ENCODE results near the gene OR6J1. TPM values are rescaled to one million over a fixed set of nuclear protein-coding genes. Genes with fewer than 3 reads are reported as not detected.

Gene OR6J1
- total and polyA plus RNA-seq, 2 of the 13 experiments (the other 11 are each of a cell fraction or from before 2014, with no cell fraction given) = not detected

- peaks cover 9% of the 10 kb centered on the region for H3K4me1 ChIP-seq (ENCODE audit: insufficient read depth, low read length)
- FAIRE-seq (no peak), DNase-seq (ENCODE audit: low spot score) (peak; percentile 70), ATAC-seq (peak; percentile 22; the same call in 1 of the 3 replicates)
- H4K20me1 ChIP-seq (ENCODE audit: insufficient read depth, low read length) = 0 out of 2 replicates have a peak, but pooled peaks cover 4% of the 10 kb centered on the region
- H3K9ac ChIP-seq (ENCODE audit: insufficient read depth, low read depth, low read length) = no peak overlapping the region
- WGBS (ENCODE audit: low lambda C conversion rate) = 80% methylated on average over 6 of the region's 6 CpGs
- H3K27me3 ChIP-seq (ENCODE audit: control insufficient read depth in 1 of 2, insufficient read depth in 2 of 2, low read length in 2 of 2) = no peaks in the 10 kb centered on the region
- H3K36me3 ChIP-seq (replicated peaks in 1 of 2; ENCODE audit: control insufficient read depth in 1 of 2, insufficient read depth in 2 of 2, low read length in 2 of 2) = peaks cover 37 to 84% of the 10 kb centered on the region in 2 experiments
- POLR2A ChIA-PET = interaction anchor here (0.8 to 2.3 kb wide), 4 partner anchors 8 to 160 kb away, joined by 3 to 12 read pairs (median 4); partner anchors contain the start of genes ABHD4, DAD1 and OXA1L
- no peak overlapping the region for H3K4me3 ChIP-seq (replicated peaks in 1 of 3; ENCODE audit: insufficient read depth in 1 of 3, low read depth in 2 of 3, low read length in 3 of 3)
- in situ Hi-C loops (cut with HindIII; ENCODE audit: extremely low pct_ligation_motif_present, low pct_unique_long_range_greater_than_20kb) (no loop called here), intact Hi-C loops (cut with micrococcal nuclease; ENCODE audit: unreplicated experiment) (no loop called here)
- CTCF ChIA-PET (ENCODE audit: low intra/inter-chr PET ratio, low total read pairs) = interaction anchor here (1.5 kb wide), 1 partner anchor 9 kb away, joined by 3 read pairs; the partner anchor contains the start of gene ABHD4
- H3K4me2 ChIP-seq (ENCODE audit: low read depth, low read length) = no peak overlapping the region
- H3K9me3 ChIP-seq (ENCODE audit: low read length) = no peaks in the 10 kb centered on the region
- BruUV-seq (replicated peaks) = no TSS peak
- no peaks in the 10 kb centered on the region for H3K79me2 ChIP-seq (ENCODE audit: insufficient read depth, low read length)
- no peak overlapping the region for H2AFZ ChIP-seq (ENCODE audit: low read length)
- H3K27ac ChIP-seq (ENCODE audit: extremely low read length, insufficient read depth, low read length) = no peak overlapping the region
- TF ChIP-seq ZBTB7B (CRISPR knock-in tag; IDR thresholded peaks at IDR 0.05) (no peak), ZSCAN29 (CRISPR knock-in tag; conservative IDR thresholded peaks at IDR 0.05) (no peak), TRAFD1 (CRISPR knock-in tag; IDR thresholded peaks at IDR 0.05; ENCODE audit: borderline replicate concordance) (no peak), HOMEZ (CRISPR knock-in tag; IDR thresholded peaks at IDR 0.05; ENCODE audit: low read depth) (0 out of 2 replicates have a peak, but pooled peaks have one; percentile 14), SIN3A (IDR thresholded peaks at IDR 0.05; ENCODE audit: borderline replicate concordance, low read depth, low read length) (no peak), SP5 (CRISPR knock-in tag; IDR thresholded peaks at IDR 0.05; ENCODE audit: borderline replicate concordance, low read depth) (no peak), RORA (CRISPR knock-in tag; IDR thresholded peaks at IDR 0.05) (no peak), ZNF253 (CRISPR knock-in tag; IDR thresholded peaks at IDR 0.05; ENCODE audit: borderline replicate concordance) (0 out of 2 replicates have a peak, but pooled peaks have one; percentile 28), FOSL2 (CRISPR knock-in tag; IDR thresholded peaks at IDR 0.05) (peak; percentile 83), ELF4 (CRISPR knock-in tag; IDR thresholded peaks at IDR 0.05; ENCODE audit: borderline replicate concordance) (no peak), ATM (IDR thresholded peaks at IDR 0.05; ENCODE audit: borderline replicate concordance) (no peak), ZNF225 (CRISPR knock-in tag; IDR thresholded peaks at IDR 0.05) (no peak), ZBTB46 (CRISPR knock-in tag; IDR thresholded peaks at IDR 0.05; ENCODE audit: borderline replicate concordance) (no peak), ELF3 (CRISPR knock-in tag; IDR thresholded peaks at IDR 0.05) (0 out of 2 replicates have a peak, but pooled peaks have one; percentile 23), RBFOX2 (IDR thresholded peaks at IDR 0.05; ENCODE audit: low read depth, low read length) (0 out of 2 replicates have a peak, but pooled peaks have one; percentile 9), RFXAP (CRISPR knock-in tag; IDR thresholded peaks at IDR 0.05; ENCODE audit: borderline replicate concordance) (no peak), HMG20A (CRISPR knock-in tag; IDR thresholded peaks at IDR 0.05; ENCODE audit: borderline replicate concordance) (no peak), ZNF343 (CRISPR knock-in tag; IDR thresholded peaks at IDR 0.05) (no peak), THAP8 (CRISPR knock-in tag; IDR thresholded peaks at IDR 0.05; ENCODE audit: borderline replicate concordance) (no peak), TEAD3 (CRISPR knock-in tag; optimal IDR thresholded peaks at IDR 0.05; ENCODE audit: borderline replicate concordance) (peak; percentile 35), ZNF674 (CRISPR knock-in tag; IDR thresholded peaks at IDR 0.05; ENCODE audit: low read depth) (no peak)
Measured at GRCh38 chr14:22606380-22606779, 37.8 kb downstream of the OR6J1 start.
